Islet of Langerhans (tissue), 1 donor: Measurements from ENCODE around the gene TLCD5.

Experiments used
- FAIRE-seq: peaks from one replicate; lab custom pipeline; 2011; peaks lifted over from hg19 to GRCh38; lab: Jason Lieb, UNC

TLCD5 gene

DNA sequence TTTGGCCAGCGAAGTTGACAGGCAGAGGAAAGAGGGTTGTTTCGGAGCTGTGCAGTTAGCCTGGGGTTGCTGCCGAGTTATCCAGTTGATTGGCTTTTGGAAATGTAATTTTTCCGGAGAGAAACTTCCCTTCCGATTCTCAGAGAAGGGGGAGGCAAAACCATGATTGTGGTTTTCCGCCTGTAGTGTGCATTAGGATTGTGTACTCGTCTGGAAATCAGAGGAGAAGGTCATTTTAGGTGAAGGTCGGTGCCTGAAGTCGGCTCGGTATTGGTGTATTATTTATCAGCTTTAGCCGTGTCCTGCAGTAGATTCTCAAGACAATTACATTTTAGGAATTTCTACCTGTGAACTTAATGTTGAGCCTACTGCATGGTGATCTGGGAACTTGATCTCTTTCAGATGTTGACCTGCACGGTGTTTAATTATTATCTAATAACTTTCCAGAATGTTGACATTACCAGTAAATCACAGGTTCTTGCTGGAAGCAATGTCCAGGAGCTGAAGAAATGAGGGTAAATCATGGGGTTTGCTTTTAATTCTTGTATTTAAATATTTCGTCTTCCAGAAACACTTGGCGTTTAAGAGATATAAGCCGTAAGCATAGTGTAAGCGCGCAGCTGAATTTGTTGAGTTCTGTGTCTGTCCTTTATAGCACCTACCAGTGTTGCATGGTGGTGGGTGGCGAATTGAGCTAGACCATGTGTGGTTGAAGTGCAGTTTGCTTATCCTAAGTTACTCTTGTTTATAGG, 12.4 kb downstream of the TLCD5 start:
- FAIRE-seq, result peak; percentile 13

DNA sequence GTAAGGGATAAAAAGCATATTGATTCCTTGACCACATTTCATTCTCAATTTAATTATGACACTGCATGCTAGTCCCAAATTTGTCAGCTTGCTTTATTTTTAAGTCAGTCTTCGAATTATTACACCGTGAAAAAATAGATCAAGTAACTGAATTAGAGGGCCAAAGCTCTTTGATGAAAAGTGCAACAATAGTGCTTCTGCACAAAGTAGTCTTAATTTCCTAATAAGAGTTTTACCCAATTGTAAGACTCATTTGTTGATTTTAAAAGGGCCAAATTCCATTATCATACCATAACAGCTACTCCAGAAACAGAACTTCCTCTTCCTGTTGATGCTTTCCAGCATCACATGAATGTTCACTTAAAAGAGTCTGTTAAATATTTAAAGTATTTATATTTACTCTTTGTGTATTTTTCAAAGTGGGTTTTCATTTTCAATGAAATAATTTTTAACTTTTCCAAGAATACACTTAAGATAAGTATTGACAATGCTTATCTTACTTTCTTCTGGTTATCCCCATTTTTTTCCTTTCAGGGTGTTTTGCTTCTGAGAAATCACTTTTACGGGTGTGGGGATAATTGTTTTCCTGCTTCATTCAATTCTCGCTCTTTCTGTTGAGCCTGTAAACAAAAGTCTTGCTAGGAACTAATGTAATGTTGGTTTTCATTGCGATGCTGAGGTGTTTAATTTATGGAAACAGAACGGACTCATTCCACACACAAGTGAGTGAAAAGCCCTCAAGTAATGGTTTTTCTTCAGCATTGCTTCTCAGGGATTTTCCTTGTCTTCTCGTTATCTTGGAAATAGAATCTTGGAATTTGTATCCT, 13.2 kb downstream of the TLCD5 start:
- FAIRE-seq, result no peak

DNA sequence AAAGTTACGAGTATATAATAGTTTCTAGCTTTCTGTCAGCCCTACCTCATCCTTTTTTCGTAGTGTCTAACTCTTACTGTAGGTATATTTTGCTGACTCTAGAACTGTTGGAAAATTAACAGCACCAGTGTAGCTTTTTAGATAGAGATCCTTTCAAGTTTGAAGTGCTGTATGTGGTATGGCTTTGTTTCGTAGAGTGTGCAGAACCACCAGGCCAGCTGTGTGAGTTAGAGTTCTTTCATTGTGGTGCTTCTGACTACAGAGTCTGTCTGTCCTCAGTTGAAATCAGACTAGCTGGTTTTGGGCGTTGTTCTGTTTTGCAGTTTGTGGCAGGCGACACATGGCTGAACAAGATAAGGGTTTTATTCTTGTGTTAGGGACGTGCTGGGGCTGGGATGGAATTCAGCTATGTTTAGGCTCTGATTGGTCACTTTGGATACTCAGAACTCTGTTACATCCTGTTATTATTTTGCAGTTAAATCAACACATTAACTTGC, 14.3 kb downstream of the TLCD5 start:
- FAIRE-seq, result peak; percentile 9

DNA sequence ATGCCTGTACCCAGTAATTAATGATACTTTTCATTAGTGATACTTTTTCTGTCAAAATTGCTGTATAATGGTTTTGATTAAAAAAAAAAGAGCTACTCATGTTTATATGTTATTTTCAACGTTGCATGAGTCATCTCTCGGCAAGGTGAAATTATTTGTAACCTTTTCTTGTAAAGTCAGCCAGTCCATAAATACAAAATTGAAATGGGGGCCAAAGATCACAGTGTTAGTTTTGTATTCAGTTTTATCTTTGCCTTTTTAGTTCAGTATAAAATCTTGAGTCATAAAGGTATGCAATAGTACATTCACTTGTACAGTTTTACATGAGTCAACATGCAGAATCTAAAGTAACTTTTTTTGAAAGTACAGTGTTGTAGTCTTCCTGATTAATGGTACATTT, 15.4 kb downstream of the TLCD5 start:
- peak; percentile 86 for FAIRE-seq

DNA sequence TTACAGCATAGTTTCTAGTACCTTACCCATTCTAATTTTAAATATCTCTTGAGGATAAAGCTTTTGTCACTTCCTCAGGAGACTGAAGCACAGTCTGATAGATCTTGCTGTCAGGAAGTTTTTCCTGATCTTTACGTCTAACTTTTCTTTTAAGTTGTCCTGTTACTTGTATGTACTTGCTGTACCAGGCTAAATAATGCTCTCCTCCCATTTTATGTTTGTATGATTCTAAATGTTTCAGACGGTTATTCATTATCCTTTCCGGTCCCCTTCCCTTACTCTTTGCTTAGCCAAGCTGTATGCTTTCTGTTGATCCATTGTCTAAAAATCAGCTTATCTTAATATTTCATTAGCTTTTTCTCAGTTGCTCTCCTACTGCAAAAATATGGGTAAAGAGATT, 17.1 kb downstream of the TLCD5 start:
- FAIRE-seq, result no peak

DNA sequence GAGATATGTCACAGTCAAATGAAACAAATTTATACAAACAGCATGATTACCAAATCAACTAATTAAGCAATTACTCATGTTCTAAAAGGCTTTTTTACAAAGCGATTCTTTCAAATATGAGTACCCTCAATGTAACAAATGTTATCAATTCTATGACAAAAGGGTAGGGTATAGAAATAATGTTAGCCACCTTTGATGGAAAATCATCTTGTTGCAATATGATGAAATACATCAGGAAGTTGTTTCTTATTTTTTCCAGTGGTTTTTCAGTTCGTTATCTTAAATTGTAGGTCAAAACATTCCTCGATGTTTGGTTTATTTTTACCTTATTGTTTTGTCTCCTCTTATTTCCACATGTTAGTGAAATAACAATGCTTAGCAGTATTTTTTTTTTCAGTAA, 17.6 kb downstream of the TLCD5 start:
- no peak for FAIRE-seq

DNA sequence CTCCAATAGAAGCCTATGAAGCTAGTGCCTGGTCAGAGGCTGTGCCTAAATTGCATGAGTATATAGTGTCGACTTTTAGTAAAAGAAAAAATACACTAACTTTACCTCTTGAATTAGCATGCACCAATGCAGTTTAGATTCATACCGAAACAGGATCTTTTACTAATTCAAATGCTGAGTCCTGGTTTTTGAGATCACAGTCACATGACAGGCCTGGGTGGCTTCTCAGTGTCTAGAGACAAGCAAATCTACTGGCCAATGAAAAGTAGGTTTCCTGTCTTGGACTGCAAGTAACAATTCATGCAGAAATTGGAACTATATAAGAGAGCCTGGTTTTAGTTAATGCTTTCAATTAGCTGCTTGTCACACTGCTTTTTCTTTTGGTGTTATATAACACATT, 18.3 kb downstream of the TLCD5 start:
- no peak for FAIRE-seq

DNA sequence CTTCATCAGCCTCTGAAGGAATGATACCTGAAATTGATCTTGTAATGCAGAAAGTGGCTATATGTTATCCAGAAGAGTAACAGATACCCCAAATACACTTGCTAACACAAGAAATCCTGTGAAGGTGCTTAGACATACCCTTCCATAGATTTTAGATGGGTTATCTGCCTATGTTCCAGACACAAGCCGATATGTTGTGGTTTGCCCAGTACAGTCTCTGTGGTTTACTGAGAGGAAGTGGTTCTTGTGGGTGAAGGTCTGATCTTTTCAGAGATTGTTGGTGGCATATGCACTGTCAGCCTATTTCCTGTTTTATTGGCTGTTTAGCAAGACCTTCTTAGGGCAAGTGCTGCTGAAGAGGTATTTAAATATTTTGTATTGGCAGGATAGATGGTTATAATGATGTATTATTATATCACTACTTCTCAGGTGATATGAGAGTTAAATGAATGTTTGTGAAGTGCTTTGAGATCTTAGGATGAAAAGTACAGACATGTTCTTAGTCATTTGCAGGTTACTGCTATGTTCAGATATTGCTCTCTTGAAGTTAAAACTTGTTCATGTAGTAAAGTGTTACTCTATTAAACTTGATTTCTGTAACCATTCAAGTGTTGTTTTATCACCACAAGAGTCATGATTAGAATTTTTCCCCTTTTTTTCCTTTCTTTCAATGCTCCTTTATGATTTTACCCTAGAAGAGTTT, 19.4 kb downstream of the TLCD5 start:
- FAIRE-seq, result no peak

DNA sequence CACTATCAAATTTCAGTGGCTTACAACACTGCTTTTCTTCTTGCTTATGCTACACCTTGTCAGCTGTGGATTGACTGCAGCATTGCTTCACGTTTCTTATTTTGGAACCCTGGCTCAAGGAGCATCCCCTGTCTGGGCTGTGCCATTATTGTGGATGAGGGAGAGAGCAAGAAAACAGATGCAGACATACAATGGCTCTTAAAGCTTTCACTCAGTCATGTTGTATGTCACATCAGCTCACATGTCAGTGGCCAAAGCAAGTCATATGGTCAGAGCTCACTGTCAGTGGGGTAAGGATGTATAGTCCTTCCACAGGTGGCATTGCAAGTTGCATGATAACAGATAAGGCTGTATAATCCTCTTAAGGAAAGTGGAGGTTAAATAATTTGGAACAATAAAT, 21.1 kb downstream of the TLCD5 start:
- FAIRE-seq, result no peak

DNA sequence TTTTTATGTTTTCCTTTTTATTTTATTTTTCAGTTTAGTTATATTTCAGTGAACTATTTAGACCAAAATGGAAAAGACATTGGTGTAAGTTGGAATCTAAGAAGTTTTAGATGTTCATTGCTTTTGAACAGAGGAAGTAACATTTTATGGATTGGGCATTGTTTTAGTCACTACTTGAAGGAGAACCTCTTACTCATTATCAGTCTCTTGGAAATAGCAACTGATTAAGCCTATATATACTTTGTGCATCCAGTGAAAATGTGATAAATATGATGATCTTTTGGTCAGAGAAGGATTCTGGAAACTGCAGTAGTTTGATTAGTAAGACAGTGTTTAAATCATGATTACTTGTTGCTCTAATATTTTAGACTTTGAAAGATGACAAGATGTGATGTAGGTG, 25.5 kb downstream of the TLCD5 start:
- no peak for FAIRE-seq

DNA sequence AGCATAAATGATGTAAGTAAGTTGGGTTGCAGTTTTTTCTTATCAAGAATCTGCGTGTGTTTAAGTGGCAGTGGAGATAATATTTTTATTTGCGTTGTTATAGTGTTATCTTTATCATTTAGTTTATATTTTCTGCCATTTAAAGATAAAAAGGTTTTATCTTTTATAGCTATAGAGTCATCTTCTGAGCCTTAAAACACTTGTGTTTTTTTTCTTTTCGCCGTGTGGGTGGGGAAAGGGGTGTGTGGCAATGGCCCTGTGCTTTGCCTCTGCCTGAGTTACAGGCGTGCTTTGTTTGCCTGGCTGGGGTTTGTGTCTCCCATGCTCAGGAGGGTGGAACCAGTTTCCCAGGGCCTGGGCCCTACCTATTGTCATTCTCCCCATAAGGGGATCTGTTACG, 27.3 kb downstream of the TLCD5 start:
- no peak for FAIRE-seq

DNA sequence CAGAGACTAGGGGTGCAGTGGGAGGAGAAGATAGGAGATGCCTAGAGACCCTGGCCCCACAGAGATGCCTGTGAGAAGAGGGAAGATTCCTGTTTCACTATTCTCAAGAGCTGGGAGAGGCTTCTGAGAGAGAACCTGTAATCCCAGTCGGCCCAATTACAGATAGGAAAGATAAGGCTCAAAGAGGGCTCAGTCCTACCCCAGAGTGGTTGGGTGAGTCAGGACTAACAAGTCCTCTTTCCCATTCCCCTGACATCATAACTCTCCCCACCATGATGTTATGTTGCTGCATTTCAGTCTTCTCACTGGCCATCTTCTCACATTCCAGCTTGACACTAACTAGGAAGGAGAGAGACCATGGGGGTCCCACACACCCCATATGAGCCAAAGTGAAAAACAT, 29.0 kb downstream of the TLCD5 start:
- FAIRE-seq, result no peak

DNA sequence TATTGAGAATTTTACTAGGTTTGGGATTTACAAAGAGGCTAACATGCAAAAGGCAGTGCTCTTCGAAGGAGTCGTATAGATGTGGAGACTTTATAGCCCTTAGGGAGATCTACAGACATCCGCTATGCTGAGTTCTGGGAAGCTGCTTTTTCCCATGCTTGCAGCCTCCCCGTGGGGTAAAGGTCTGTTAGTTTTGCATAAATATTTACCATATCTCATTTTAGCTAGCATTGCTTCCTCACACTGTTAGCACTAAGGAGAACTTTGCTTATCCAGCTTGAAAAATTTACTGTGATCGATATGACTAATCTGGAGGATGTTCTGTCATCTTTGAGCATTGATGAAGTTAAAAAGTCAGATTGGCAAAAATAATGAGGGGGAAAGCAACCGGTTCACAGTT, 29.7 kb downstream of the TLCD5 start:
- FAIRE-seq, result no peak

DNA sequence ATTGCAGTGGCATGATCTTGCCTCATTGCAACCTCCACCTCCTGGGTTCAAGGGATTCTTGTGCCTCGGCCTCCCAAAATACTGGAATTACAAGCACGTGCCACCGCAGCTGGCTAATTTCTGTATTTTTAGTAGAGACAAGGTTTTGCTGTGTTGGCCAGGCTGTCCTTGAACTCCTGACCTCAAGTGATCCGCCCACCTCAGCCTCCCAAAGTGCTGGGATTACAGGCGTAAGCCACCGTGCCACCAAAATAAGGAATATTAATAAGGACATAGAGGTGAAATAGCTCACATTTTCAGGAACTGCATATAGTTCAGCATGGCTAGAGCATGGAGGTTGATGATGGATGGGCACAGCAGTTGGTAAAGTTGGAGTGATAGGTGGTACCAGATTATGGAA, 32.5 kb downstream of the TLCD5 start:
- FAIRE-seq, result no peak

DNA sequence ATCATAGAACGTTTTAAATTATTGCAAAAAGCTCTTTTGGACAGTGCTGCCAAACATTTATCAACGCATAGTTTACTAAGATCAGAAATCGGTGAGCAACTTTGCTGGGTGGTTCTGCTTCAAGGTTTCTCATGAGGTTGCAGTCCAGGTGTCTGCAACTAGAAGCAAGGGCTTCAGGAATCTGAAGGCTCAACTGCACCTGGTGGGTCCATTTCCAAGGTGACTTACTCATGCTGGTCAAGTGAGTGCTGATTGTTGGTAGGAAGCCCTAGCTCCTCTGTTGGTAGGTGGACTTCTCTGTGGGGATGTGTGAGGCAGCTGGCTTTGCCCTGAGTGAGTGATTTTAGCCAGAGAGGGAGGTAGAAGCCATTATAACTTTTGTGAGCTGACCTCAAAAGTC, 33.6 kb downstream of the TLCD5 start:
- FAIRE-seq, result no peak

DNA sequence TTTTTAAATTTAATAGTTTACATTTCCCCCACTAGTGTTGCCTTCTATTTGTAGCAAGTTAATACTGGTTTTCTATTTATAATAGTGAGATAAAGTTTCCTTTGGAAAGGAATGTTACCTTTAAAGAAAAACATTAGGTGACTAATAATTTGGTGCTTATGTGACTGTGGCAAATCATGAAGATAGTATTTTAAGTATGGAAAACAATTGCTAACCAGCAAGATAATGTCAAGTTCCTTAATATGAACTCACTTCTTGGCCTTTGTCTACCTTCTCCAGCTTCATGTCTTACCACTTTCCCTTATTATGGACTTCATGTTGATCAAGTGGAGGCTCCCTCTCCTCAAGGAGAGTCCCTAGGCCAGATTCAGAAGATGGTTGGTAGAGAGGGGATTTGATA, 38.3 kb downstream of the TLCD5 start:
- FAIRE-seq, result no peak

DNA sequence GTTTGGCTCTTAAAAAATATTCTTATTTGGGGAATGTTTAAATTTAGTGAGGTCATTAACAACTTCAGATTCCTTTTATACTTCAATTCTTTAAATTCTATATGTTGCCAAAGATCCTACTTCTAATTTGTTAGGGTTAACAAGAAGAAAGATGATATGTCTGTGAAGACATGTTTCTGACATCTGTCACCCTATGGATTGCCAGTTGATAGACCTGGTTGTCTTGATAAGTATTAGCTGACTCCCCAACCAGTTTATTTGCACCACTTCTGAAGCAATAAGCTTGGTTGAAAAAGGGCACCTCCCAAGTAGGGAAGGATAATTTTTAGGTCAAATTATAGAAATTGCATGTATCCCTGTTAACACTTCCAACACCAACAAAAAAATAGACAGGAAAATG, 40.4 kb downstream of the TLCD5 start:
- FAIRE-seq, result no peak

DNA sequence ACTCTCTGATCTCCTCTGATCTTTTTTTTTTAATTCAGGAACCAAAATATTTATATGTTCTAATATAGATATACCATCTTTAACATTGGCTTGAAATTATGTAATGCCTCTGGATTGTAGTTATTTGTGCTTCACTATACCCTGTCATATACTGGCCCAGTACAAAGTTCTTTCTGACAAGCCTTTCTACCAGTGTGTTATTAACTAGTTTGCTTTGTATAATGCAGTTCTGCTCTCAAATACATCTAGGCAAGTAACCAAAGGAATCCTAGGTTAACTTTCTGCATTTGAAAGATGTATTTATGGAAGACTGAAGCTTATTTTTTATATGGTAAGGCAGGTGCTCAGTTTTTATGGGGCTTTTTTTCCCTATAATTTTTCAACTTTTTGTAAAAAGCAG, 47.2 kb downstream of the TLCD5 start:
- peak; percentile 30 for FAIRE-seq

DNA sequence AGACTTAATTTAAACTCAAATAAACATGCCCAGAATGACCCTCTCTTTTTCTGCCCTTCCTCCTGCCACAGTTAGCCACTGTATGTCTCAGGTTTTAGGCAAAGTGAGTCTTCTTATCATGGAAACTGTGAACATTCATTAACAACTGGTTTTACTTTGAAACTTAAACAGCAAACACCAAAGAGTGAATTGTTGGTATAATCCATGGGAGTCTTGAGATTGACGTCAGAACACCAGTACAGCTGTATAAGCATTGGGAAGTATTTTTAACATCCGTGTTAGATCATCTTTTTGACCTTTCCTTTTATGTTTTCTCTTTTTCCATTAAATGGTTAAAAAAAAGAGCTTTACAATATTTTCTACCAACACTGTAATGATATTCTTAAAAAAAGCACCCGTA, 50.0 kb downstream of the TLCD5 start:
- FAIRE-seq, result peak; percentile 5

DNA sequence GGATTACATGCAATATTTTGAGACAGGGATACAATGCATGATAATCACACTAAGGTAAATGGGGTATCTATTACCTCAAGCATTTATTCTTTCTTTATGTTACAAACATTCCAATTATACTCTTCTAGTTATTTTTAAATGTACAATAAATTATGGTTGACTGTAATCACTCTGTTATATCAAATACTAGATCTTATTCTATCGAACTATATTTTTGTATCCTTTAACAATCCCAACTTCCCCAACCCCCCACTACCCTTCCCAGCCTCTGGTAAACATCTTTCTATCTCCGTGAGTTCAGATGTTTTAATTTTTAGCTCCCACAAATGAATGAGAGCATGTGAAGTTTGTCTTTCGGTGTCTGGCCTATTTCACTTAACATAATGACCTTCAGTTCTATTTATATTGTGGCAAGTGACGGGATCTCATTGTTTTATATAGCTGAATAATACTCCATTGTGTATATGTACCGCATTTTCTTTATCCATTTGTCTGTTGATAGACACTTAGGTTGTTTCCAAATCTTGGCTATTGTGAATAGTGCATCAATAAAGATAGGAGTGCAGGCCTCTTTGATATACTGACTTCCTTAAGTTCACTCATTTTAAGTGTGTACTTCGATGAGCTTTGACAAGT, 51.6 kb downstream of the TLCD5 start:
- peak; percentile 93 for FAIRE-seq

DNA sequence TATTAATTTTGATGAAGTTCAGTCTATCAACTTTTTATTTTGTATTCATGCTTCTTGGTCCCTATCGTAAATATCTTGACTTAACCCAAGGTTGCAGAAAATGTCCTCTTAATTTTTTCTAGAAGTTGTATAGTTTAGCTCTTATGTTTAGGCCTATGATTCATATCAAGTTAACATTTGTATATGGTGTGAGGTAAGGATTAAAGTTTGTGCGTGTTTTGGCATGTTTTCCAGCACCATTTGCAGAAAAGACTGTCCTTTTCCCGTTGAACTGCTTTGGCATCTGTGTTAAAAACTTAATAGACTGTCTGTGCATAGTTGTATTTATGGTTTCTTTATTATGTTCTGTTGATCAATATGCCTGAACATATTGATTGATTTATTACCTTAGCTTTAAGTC, 53.4 kb downstream of the TLCD5 start:
- FAIRE-seq, result no peak

DNA sequence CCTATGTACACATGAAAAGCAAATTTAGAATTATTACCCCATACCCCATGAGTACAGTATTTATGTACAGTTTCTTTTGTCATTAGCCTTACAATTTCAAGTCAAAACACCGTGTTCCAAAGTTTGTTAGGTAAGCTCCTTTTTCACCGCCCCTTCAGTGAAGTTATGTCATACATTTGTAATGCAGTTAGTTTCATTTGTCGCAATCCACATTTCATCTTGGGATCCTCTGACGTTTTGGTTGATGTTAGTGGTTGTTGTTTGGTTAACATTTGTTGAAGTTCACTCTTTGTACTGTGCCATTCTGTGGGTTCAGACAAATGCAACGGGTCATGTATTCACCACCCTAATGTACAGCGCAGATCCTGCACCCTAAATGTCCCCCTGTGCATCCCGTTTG, 56.3 kb downstream of the TLCD5 start:
- no peak for FAIRE-seq
